Chondrocyte (in vitro differentiated cells): ENCODE measurements around the gene SPTBN1. TPM values are rescaled to one million over a fixed set of nuclear protein-coding genes. Genes with fewer than 3 reads are reported as not detected.

Experiments used
- DNase-seq: peaks from one replicate; pipeline ENCODE4 v3.0.0; 2021; ENCODE audit warnings: mixed read lengths, low spot score
- H3K27ac Mint-ChIP-seq: one replicate; pipeline ENCODE4 v1.8.0; 2021; ENCODE audit warnings: mild to moderate bottlenecking, moderate library complexity, mixed read lengths; ENCODE audit not compliant: unreplicated experiment
- H3K27me3 Mint-ChIP-seq: 2 replicates; pipeline ENCODE4 v1.8.0; 2021; ENCODE audit warnings: low read depth, mixed read lengths
- H3K36me3 Mint-ChIP-seq: 2 replicates; pipeline ENCODE4 v1.8.0; 2021; ENCODE audit warnings: low read depth, mixed read lengths
- H3K4me1 Mint-ChIP-seq: 2 replicates; pipeline ENCODE4 v1.8.0; 2021; ENCODE audit warnings: low read depth, mild to moderate bottlenecking, mixed read lengths
- H3K4me3 Mint-ChIP-seq: one replicate; pipeline ENCODE4 v1.8.0; 2021; ENCODE audit warnings: mild to moderate bottlenecking, moderate library complexity, mixed read lengths; ENCODE audit not compliant: unreplicated experiment
- H3K9me3 Mint-ChIP-seq: 2 replicates; pipeline ENCODE4 v1.8.0; 2021; ENCODE audit warnings: low read depth, mixed read lengths
- CTCF ChIP-seq: fragments of 200-600 bp; sonication (generic); IDR thresholded peaks from 2 replicates; pipeline ENCODE4 v1.5.0; 2021; ENCODE audit warnings: antibody characterized with exemption, mild to moderate bottlenecking, moderate library complexity
- total RNA-seq: library from RNA; stranded (reverse); gene quantifications from 3 replicates; pipeline ENCODE4 v1.2.1, GENCODE V29; 2021

SPTBN1 gene
- total RNA-seq, 1 donor from 2014 or later, result 297 TPM

- Mint-ChIP-seq H3K4me3 (no peak overlapping the region), H3K9me3 (no peaks in the 10 kb centered on the region), H3K4me1 (peaks cover 40% of the 10 kb centered on the region), H3K27ac (no peak overlapping the region), H3K36me3 (peaks cover 38% of the 10 kb centered on the region), H3K27me3 (no peaks in the 10 kb centered on the region)
- TF ChIP-seq CTCF, result no peak
- no peak for DNase-seq
These were observed 211.9 kb downstream of the SPTBN1 start for GRCh38 chr2:54667726-54668650.

GRCh38 chr2:54668711-54669110 lies 212.6 kb downstream of the SPTBN1 start:
- no peak for DNase-seq
- no peak for TF ChIP-seq CTCF
- Mint-ChIP-seq H3K27ac (no peak overlapping the region), H3K27me3 (no peaks in the 10 kb centered on the region), H3K9me3 (no peaks in the 10 kb centered on the region), H3K4me1 (peaks cover 40% of the 10 kb centered on the region), H3K4me3 (no peak overlapping the region), H3K36me3 (peaks cover 35% of the 10 kb centered on the region)

GRCh38 chr2:54669677-54670484 lies 213.8 kb downstream of the SPTBN1 start:
- Mint-ChIP-seq H3K27me3 (no peaks in the 10 kb centered on the region), H3K27ac (peak overlapping the region; percentile 45), H3K4me3 (no peak overlapping the region), H3K4me1 (peaks cover 38% of the 10 kb centered on the region), H3K9me3 (no peaks in the 10 kb centered on the region), H3K36me3 (peaks cover 29% of the 10 kb centered on the region)
- TF ChIP-seq CTCF, result no peak
- DNase-seq, result no peak

- TF ChIP-seq CTCF, result no peak
- Mint-ChIP-seq H3K27ac (peak overlapping the region; percentile 13), H3K4me1 (peaks cover 32% of the 10 kb centered on the region), H3K4me3 (no peak overlapping the region), H3K27me3 (no peaks in the 10 kb centered on the region), H3K9me3 (no peaks in the 10 kb centered on the region), H3K36me3 (peaks cover 23% of the 10 kb centered on the region)
- DNase-seq, result no peak
These were observed 214.4 kb downstream of the SPTBN1 start for GRCh38 chr2:54670485-54671009.

GRCh38 chr2:54671010-54671409 lies 214.9 kb downstream of the SPTBN1 start:
- H3K4me3 Mint-ChIP-seq, result no peak overlapping the region
- H3K27me3 Mint-ChIP-seq, result no peaks in the 10 kb centered on the region
- no peak for TF ChIP-seq CTCF
- no peak for DNase-seq
- no peaks in the 10 kb centered on the region for H3K9me3 Mint-ChIP-seq
- H3K4me1 Mint-ChIP-seq, result peaks cover 32% of the 10 kb centered on the region
- no peak overlapping the region for H3K27ac Mint-ChIP-seq
- H3K36me3 Mint-ChIP-seq, result peaks cover 22% of the 10 kb centered on the region
